Nephron progenitor cell (in vitro differentiated cells): ENCODE measurements around the gene LCN9.
"Not testable (repeated sequence)": the region's sequence is repeated elsewhere in the genome, so short reads cannot be mapped to it uniquely, and the experiment has no call there.

Experiments
- DNase-seq: peaks from one replicate; pipeline ENCODE4 v3.0.0; 2021
- H3K27ac Mint-ChIP-seq: 2 replicates; pipeline ENCODE4 v1.8.0; 2021; ENCODE audit warnings: mild to moderate bottlenecking, moderate library complexity, mixed read lengths
- H3K27me3 Mint-ChIP-seq: 2 replicates; pipeline ENCODE4 v1.8.0; 2021; ENCODE audit warnings: mild to moderate bottlenecking, low read depth, mixed read lengths; ENCODE audit not compliant: poor library complexity
- H3K36me3 Mint-ChIP-seq: 2 replicates; pipeline ENCODE4 v1.8.0; 2021; ENCODE audit warnings: low read depth, mixed read lengths
- H3K4me1 Mint-ChIP-seq: 2 replicates; pipeline ENCODE4 v1.8.0; 2021; ENCODE audit warnings: mixed read lengths
- H3K4me3 Mint-ChIP-seq: 2 replicates; pipeline ENCODE4 v1.8.0; 2021; ENCODE audit warnings: mild to moderate bottlenecking, moderate library complexity, mixed read lengths
- H3K9me3 Mint-ChIP-seq: 2 replicates; pipeline ENCODE4 v1.8.0; 2021; ENCODE audit warnings: mild to moderate bottlenecking, moderate library complexity, mixed read lengths
- CTCF ChIP-seq: fragments of 200-600 bp; sonication (generic); IDR thresholded peaks from 2 replicates; pipeline ENCODE4 v1.5.0; 2021; ENCODE audit warnings: antibody characterized with exemption

Gene LCN9

GRCh38 chr9:135620558-135620957, 42.6 kb upstream of the LCN9 start:
- Mint-ChIP-seq H3K4me1 (peaks cover 5% of the 10 kb centered on the region), H3K4me3 (no peak overlapping the region), H3K9me3 (no peaks in the 10 kb centered on the region), H3K27ac (no peak overlapping the region), H3K27me3 (peaks cover 17% of the 10 kb centered on the region), H3K36me3 (no peaks in the 10 kb centered on the region)
- DNase-seq: no peak
- TF ChIP-seq CTCF: no peak

GRCh38 chr9:135622415-135623020, 40.6 kb upstream of the LCN9 start:
- no peak for DNase-seq
- no peak overlapping the region for H3K27ac Mint-ChIP-seq
- H3K4me3 Mint-ChIP-seq: no peak overlapping the region
- TF ChIP-seq CTCF: no peak
- H3K9me3 Mint-ChIP-seq: peaks cover 14% of the 10 kb centered on the region
- H3K36me3 Mint-ChIP-seq: no peaks in the 10 kb centered on the region
- H3K4me1 Mint-ChIP-seq: peaks cover 5% of the 10 kb centered on the region
- H3K27me3 Mint-ChIP-seq: peaks cover 34% of the 10 kb centered on the region

- peaks cover 46% of the 10 kb centered on the region for H3K27me3 Mint-ChIP-seq
- H3K4me3 Mint-ChIP-seq: no peak overlapping the region
- H3K4me1 Mint-ChIP-seq: peaks cover 5% of the 10 kb centered on the region
- TF ChIP-seq CTCF: no peak
- no peak overlapping the region for H3K27ac Mint-ChIP-seq
- H3K36me3 Mint-ChIP-seq: no peaks in the 10 kb centered on the region
- peaks cover 29% of the 10 kb centered on the region for H3K9me3 Mint-ChIP-seq
- no peak for DNase-seq
These were observed 38.8 kb upstream of the LCN9 start for GRCh38 chr9:135624282-135624681.

GRCh38 chr9:135632841-135633240, 30.3 kb upstream of the LCN9 start:
- DNase-seq: no peak
- H3K27me3 Mint-ChIP-seq: peaks cover 28% of the 10 kb centered on the region
- no peaks in the 10 kb centered on the region for H3K4me1 Mint-ChIP-seq
- no peak for TF ChIP-seq CTCF
- no peak overlapping the region for H3K27ac Mint-ChIP-seq
- H3K9me3 Mint-ChIP-seq: peaks cover 49% of the 10 kb centered on the region
- no peaks in the 10 kb centered on the region for H3K36me3 Mint-ChIP-seq
- no peak overlapping the region for H3K4me3 Mint-ChIP-seq

- H3K9me3 Mint-ChIP-seq: peaks cover 56% of the 10 kb centered on the region
- not testable (repeated sequence) for H3K4me3 Mint-ChIP-seq, DNase-seq, H3K4me1 Mint-ChIP-seq, H3K27ac Mint-ChIP-seq, H3K36me3 Mint-ChIP-seq
- H3K27me3 Mint-ChIP-seq: peaks cover 14% of the 10 kb centered on the region
These were observed 26.1 kb upstream of the LCN9 start for GRCh38 chr9:135636930-135637530.

- Mint-ChIP-seq H3K27ac (no peak within 1 kb of the TSS), H3K4me3 (no peak within 1 kb of the TSS), H3K27me3 (peaks cover 10% of the 10 kb centered on the region), H3K4me1 (no peaks in the 10 kb centered on the region), H3K9me3 (peaks cover 71% of the 10 kb centered on the region), H3K36me3 (no peaks in the 10 kb centered on the region)
- no peak for TF ChIP-seq CTCF
- DNase-seq: no peak
These were observed 23.9 kb upstream of the LCN9 start, which contains the start of gene GLT6D1 for GRCh38 chr9:135639196-135639595. Gene GLT6D1, minus strand, starts transcription at chr9:135639540. Its CDS starts 353 bp downstream, at chr9:135639187.
